ENCODE results near the gene VWF.

VWF gene

DNA sequence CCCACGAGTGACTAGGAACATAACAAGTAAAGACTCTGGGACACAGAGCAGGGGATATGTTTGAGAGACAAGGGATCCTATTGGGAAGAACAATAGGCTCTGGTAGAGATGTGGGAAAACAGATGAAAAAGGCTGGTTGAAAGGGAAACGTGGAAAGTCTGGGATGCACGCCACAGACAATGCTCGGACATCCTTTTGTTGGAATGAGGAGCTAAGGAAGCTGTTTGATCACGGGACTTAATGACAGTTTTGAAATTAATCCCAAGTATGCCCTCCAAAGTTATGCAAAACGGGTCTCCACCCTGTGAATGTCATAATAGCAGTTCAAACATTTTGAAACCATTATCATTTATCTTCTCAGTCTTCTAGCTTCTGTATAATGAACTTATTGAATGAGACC, 147.8 kb downstream of the VWF start:
- no peak for FAIRE-seq

DNA sequence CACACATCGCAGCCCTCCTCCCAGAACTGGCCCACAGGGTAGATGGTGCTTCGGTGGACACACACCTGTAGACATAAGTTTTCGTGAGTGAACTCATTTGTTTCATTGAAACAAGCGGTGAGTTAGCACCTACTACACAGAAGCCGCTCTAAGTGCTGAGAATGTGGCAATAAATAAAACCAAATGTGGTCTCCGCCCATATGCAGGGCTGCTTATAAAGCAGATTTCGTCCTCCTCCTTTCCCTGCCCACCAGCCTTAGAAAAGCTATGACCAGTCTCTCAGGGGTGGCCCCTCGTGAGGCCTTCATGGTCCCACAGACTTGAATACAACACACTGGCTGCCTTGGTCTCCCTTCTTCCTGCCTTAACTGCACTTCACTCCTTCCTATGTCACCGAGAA, 148.3 kb downstream of the VWF start:
- FAIRE-seq = no peak

DNA sequence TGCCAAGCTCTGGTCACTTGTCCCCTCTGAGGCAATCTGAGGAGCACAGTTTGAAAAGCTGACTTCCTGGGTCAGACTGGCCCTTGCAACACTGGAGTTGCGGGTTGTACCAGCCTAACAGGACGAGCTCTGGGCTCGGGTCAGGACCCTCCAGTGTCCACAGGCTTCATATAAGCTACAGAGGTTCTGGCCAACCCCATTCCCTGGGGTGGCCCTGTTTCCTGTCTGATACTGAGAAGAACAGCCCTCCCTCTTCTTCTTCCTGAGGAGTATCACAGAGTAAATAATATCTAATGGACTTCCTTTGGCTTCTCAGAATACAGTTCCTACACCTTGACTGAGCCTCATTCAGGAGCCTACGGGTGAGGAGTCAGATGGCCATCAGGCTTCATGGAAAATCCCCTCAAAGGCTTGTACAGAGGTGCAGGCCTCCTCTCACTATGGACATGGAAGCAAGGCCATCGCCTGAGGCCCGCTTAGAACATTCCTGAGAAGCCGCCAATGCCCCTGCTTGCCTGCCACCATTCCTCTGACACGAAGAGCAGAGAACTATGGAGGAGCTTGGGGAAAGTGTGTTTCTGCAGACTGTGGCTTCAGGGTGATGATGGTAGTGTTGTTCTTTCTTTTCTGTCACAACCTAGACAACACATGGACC, 150.9 kb downstream of the VWF start:
- no peak for FAIRE-seq

DNA sequence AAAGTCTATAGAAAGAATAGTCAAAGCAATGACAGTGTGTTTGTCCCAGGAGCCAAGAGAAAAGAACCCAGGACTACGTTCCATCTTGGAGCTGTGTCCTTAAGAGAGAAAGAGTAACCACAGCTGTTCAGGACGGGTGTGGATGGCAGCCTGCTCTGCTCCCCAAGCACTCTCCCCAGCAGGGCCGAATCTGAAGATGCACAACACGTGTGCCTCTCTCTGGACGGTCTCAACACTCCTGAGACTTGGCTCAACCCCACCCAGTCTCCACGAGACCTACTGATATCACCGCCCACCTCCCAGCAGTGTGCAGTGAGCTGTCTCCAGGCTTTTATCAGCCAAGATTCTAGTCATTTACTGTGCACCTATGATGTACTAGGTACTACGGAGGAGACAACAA, 152.1 kb downstream of the VWF start:
- no peak for FAIRE-seq

DNA sequence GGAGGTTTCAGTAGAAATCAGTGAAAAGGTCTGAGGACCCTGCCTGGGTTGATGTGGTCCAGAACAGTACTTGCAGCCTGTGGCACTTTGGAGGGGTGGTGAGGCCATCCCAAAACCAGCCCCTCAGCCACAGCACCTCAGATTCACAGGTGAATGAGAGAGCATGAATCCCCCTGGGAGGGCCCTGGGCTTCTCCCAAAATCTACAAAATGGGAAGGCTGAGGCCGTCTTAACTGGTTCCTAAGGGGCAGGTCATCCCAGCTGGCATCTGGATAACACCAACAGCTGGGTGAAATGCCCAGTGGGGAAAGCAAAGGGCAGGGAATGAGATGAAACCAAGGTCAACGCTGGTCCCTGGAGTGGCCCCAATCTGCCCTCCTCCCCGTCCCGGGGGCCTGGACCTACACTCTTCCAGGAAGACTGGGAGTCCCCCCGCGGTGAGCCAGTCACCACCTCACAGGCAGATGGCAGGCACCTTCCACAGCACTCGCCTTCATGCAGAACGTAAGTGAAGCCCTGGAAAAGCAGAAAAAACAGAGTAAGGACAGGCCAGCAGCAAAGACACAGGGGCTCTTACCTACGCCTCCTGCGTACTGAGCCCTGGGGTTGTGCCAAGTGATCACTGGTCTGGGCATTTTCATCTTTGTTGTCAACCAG, 153.1 kb downstream of the VWF start:
- no peak for FAIRE-seq

DNA sequence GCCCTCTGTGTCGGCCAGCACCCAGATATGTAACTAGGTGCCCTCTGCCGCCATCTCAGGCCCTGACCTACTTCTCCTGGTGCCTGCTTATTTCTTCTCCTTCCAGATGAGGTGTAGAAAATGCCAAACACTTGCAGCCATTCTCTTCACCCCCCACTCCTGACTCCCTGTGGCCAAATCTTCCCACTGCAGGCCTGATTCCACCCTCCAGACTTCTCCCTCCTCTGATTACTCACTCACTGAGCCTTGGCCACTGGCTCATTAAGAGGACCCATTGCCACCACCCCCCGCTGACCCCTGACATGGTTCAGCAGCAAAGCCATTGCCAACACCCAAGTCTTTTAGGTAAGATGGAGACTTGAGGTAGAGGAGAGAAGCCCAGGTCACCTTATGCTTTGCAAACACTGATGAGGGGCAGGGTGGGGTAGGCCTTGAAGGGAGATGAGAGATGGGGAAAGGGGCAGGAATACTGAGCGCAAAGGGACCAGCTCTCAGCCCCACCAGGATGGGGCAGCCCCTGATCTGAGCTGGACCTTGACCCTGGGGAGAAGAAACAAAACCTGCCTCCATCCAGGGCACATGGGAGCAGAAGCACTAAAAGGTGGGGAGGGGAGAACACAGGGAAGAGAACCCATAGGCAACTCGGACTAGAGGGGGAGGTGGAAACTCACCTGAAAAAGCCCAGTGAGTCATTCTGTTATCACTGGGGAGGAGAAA, 154.3 kb downstream of the VWF start:
- no peak for FAIRE-seq

DNA sequence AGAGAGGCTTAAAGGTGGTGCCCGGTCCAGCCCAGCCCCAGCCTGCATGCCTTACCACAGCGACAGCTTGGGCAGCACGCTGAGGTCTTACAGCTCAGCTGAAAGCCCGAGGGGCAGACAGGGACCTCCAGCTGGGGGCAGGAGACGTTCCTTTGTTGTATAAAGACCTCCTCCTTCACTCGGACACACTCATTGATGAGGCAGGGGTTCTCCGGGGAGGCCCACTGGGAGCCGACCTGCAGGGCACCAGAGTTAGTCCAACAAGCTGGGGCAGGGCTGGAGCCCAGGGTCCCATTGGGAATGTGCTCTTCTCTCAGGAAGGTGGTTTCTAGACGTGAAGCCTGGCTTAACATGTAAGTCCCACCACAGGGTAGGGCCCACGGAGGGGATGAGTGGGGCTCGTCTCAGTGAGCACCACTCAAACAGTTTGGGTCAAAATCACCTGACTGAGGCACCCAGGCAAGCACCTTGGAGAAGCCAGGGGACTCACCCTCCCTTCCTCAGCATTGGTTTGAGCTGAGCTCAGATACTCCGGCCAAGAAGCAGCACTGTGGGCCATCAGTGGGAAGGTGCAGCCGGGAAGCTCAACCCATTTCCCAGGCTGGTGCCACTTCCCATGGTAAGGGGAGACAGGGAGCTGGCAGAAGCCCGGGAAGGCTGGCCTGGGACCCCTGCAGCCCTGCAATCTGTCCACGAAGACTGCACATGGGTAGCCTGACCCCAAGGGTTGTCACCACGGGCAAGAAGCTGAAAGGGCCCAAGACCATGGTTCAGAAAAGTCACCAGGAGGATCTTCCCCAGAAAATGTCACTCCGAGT, 155.1 kb downstream of the VWF start:
- no peak for FAIRE-seq

DNA sequence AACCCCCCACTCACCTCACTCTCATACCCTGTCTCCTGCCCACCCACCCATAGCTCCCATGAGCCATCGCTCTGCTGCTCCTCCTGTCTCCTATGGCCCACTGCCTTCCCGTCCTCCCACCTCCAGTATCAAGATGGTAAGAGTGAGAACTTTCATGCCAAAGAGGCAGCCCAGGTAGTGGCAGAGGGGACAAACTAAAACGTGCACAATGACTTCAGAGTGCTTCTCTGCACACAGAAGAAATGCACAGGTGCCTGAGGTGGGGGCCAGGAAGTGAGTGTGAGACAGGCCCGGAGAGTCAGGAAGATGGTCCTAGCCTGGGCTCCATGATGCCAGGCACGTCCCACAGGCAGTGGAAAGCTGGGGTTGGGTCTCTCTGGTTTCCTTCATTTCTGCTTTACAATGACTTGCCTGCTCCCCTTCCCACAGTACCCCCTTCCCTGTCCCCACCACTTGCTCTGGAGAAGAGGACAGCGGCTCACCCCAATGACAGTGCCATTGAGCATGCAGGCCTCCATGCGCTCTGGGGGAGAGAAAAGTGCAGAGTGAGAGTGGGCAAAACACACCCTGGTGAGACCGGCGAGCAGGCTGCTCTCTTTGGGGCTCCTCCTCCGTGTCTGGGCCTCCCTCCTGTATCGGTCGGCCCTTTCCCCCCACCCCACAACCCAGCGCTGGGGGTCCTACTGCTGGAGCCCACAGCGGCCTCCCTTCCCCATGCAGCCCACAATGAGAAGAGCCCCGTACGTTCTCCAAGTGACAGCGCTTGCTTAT, 156.6 kb downstream of the VWF start:
- FAIRE-seq = no peak

DNA sequence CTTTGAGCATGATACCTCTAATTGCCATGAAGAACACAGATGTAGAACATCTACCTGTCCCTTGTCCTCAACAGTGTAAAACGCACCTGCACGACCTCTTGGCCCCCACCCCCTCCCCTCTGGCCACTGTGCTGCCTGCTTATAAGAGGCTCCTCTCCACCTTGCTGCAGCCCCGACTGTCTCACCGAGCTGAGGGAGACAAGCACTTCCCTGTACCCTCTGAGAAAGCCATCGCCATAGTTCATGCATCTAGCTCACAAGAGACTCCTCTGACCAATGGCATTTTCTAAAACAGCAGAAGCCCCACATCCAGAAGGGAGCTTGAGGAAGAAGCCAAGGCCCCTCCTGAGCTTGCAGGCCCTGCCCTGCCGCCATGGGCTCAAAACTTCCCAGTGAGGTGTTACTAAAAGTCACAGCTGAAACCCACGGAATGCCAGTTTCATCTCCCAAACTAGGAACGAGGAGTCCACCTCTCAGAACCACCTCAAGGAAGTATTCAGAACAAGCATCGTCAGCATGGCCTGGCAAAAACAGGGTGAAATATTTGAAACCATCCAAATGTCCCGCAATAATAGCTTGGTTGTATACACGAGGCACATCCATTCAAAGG, 157.9 kb downstream of the VWF start:
- no peak for FAIRE-seq

DNA sequence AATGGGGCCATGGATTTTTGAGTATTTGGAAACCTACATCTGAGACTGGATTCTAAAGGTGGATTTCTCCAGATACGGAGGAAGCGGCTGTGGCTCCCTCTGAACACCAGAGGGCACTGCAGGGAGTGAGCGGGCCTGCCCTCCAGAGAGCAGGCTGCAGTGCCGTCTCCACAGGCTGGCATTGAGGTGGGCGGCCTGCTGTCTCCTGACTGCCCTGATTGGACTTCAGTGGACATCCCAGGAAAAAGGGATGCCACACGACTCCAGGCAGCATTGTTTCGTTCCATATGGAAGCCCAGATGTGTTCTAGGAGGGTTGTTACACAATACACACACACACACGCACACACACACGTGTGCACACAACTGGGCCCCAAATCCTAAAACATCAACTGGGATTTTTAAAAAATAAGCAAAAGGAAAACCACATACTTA, 158.5 kb downstream of the VWF start:
- FAIRE-seq = no peak

DNA sequence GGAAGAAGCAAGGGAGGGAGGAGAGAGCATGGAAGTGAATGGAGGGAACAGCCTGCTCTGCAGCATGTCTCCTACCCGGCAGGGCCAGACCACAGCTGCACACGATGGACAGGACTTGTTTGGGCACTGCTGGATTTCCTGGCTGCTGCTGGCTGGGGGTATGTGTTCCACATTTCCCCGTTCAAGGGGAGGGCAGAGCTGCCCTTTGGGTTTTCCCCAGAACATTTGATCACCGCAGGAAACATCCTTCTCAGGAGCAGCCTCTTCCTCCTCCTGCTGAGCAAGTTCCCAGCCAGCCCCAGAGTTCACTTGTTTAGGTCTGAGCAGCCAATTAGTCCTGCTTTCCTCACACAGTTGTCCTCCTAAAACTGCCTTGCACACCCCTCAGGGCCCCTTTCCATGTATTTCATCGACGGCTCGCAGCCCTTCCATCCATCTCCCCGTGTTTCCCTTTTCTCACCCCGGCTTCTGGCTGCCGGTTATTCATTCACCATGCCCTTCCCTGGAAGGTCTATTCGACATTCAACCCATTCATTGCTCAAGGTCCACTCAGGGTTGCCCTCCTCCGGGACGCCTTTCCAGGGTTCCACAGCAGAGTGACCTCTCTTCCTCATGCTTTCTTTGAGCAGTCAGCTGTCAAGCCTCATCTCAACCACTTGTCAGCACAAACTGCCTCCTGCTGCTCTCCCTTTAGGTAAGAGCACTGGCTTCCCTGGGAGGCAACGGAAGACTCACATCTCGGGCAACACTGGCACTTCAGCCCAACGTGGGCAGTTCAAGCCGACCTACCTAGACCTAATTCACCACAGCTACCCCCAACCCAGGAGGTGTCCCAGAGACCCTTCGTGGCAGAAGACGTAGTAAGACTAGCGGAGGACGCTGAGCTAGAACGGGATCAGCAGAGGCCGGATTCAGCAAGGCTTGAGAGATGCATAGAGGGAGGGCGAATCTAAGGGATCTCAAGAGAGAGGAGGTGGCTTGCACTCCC, 159.3 kb downstream of the VWF start:
- no peak for FAIRE-seq

DNA sequence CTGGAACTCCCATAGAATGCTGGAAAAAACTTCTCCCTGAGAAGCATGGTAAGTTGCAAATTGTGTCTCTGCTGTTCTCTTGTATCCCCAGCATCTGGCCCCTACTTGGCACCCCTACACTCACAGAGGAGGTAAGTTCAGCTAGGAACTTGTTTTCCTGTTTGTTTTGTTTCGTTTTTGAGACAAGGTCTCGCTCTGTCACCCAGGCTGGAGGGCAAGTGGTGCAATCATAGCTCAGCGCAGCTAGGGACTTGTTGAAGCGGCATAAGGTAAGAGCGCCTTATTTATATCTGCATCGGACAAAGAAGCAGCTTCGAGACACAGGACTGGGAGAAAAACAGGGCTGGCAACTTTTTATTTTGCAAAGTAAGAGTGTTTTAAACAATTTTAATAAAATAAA, 161.0 kb downstream of the VWF start:
- FAIRE-seq = no peak

DNA sequence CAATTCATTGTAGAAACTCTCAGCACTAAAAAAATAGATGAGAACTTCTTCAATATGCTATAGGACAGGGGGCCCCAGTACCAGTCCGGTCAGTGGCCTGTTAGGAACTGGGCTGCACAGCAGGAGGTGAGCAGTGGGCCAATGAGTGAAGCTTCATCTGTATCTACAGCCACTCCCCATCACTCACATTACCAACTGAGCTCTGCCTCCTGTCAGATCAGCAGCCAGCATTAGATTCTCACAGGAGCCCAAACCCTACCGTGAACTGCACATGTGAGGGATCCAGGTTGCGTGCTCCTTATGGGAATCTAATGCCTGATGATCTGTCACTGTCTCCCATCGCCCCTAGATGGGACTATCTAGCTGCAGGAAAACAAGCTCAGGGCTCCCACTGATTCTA, 163.7 kb downstream of the VWF start:
- FAIRE-seq = no peak

DNA sequence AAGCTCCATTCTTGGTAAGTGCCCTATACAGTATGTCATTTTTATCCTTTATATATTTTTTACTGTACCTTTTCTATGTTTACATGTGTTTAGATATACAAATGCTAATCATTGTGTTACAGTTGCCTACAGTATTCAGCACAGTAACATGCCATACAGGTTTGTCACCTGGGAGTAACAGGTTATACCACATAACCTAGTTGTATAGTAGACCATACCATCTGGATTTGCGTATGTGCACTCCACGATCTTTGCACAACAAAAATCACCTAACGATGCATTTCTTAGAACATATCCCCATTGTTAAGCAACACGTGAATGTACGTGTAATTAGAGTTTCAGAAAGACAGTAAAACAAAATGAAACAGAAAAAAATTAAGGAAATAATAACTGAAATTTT, 167.5 kb downstream of the VWF start:
- FAIRE-seq = no peak

DNA sequence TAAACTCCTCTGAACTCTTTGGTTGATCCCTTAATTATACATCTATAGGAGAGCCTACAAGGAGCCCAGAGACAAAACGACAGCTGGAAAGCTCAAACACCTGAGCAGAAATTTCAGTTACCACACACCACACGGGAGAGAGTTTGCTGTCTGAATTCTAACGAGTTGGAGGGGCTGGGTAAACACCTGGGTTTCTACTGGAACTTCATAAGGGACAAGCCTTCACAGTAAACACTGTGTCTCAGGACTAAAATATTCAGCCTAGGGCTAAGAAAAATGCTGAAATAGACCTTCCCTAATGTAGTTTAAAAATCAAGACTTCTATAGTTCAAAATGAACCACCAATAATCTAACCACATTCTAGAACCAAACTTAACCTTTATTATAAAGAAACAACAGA, 169.8 kb downstream of the VWF start:
- FAIRE-seq = no peak

DNA sequence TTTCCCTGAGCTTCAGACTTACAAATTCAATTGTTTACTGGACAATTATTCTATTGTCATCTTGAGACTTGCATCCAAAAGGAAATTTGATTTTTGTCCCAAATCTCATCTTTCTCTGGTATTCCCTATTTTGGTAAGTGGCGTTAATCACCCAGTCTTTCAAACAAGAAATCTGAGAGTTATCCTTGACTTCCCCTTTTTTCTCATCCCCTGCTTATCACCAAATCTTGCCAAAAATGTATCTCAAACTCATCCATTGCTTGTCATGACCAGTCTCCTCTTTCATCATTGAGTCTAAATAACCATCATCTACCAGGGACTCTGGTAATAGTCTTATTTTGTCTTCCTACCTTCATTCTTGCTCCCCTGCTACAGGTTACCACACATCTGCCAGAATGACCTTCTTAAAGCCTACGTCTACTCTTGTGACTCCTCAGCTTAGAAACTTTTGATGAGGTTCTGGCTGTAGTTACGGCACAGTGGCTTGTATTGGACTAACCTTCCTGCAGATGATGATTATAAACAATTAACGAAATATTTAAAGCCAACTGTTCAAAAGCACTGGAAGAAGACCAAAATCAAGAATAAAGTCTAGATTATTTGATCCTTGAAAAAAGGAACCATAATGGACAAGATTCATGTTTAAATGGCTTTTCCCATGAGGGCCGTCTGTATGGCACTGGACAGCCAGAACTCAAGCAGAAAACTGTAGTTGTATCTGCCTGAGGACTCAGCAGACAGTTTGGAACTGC, 170.5 kb downstream of the VWF start:
- no peak for FAIRE-seq

DNA sequence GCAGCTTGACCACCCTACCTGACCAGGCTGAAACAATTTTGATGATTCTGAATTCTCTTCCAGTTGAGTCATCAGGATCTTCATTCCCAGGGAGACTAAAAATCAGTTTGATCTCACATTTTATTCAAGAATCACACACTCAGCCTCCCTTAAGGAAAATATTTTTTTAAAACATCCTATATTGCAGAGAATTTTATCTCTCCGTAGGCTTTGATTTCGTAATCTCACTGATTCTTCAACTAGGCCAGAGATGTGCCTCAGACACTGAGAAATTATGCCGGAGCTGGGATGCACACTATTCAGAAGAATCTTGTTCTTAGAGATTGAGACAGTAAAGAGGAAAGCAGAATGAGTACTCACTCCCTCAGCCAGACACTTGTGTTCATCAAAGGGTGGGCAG, 172.4 kb downstream of the VWF start:
- FAIRE-seq = no peak

DNA sequence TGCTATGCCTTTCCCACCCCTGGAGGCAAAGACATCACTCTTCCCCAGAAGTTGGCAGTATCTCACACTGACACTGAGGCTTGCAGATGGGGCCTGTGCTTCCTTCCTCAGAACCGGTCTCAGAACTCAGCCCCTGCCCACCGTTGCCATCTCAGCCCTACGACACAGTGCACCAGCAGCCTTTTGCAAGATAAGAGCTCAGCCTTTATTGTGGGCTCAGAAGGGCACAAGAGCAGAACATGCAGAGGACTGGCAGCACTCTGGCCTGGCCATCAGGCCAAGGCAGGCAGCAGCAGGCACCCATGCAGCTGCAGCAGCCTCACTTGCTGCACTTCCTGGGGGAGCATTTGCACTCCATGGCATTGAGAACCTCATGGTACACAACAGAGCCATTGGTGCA, 175.8 kb downstream of the VWF start:
- no peak for FAIRE-seq

DNA sequence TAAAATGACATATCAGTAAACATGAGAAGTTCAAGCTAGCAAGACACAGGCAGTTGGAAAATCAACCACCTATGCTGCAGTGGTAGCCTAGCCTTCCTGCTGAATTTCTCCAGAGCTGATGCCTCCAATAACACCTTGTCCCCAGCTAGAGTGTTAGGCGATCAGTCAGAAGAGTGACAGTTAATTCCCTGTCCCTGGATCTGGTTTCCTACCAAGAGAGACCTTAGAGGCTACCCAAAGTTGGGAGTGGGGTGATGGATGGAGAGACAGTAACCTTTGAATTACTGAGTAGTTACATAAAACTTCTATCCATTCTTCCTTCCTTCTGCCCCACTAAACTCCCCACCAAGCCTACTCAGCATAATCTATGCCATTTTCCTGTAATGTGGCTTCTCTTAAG, 177.5 kb downstream of the VWF start:
- no peak for FAIRE-seq

DNA sequence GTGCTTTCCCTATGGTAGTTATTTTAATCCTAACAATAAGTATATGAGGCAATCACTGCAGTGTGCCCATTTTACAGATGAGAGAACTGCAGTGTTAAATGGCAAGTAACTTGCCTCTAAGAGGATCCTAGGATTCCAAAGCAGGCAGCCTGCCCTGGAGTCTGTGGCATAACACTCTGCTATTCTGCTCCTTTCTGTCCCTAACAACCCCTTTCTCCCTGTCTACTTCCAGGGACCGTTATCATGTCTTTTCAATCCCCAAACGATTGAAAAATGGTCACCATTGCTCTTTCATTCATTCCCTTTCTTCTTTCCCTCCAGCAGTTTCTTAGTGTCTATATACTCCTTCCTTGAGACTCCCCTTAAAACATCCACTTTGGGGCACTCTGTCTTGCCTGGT, 178.1 kb downstream of the VWF start:
- no peak for FAIRE-seq
